ENCODE data around the gene TSC1. TPM values are rescaled to one million over a fixed set of nuclear protein-coding genes. Genes with fewer than 3 reads are reported as not detected.

Gene TSC1
- total RNA-seq, 1 donor from 2014 or later, result 69.0 TPM

DNA sequence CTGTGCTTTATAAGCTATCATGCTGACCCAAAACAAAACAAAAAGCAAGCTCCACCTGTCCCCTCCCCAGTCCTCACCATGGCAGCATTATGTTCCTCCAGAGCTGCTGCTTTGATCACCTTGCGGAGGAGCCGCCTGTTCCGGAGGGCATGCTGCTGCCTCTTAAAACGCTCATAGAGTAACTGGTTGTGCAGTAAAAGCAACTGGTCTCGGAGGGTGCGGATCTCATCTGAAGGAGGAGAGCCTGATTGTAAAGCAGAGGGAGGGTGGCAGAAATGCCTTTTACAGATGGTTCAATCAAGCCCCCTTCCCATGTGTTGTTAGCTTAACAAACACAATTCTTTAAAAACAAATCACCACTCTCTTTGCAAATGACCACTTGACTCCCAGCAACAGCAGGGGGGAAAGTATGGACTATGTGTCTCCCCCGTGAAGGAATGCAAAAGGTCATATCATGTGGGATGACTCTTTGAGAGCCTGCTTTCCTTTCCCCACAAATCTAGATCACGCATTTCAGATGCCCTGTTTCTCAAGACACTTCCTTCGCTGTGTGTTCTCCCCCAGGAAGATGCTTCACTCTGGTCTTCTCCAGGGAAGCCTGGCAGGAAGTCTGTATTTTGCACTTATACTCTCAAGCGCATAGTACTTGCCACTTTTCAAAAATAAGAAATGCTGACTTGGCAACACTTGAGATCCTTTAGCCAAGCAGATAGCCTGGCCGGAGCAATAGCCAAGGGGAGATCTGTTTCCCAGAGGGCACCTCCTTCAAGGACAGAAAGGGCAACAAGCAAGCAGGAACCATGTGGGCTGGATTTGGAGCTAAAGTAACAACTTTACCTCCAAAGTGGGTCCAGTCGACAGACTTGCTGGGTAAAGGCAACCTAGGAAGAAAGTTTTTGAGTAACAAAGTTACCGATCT, 40.6 kb downstream of the TSC1 start:
- no peak overlapping the region for H3K4me3 Mint-ChIP-seq (ENCODE audit: low read depth)
- H3K9me3 Mint-ChIP-seq (ENCODE audit: low read depth), result no peaks in the 10 kb centered on the region
- DNase-seq (ENCODE audit: low spot score, unreplicated experiment), result no peak
- H3K4me1 Mint-ChIP-seq (ENCODE audit: low read depth), result no peaks in the 10 kb centered on the region
- no peak for TF ChIP-seq CTCF (IDR thresholded peaks at IDR 0.05; ENCODE audit: unreplicated experiment)
- peaks cover 13% of the 10 kb centered on the region for H3K36me3 Mint-ChIP-seq (ENCODE audit: insufficient read depth)
- no peaks in the 10 kb centered on the region for H3K27me3 Mint-ChIP-seq
- peak overlapping the region; percentile 57 for H3K27ac Mint-ChIP-seq

GRCh38 chr9:132901858-132902831, 42.3 kb downstream of the TSC1 start:
- peak; percentile 87 for TF ChIP-seq CTCF (IDR thresholded peaks at IDR 0.05; ENCODE audit: unreplicated experiment)
- peak; percentile 63 for DNase-seq (ENCODE audit: low spot score, unreplicated experiment)
- H3K9me3 Mint-ChIP-seq (ENCODE audit: low read depth), result no peaks in the 10 kb centered on the region
- no peaks in the 10 kb centered on the region for H3K4me1 Mint-ChIP-seq (ENCODE audit: low read depth)
- no peak overlapping the region for H3K4me3 Mint-ChIP-seq (ENCODE audit: low read depth)
- no peaks in the 10 kb centered on the region for H3K27me3 Mint-ChIP-seq
- H3K36me3 Mint-ChIP-seq (ENCODE audit: insufficient read depth), result peaks cover 14% of the 10 kb centered on the region
- H3K27ac Mint-ChIP-seq, result no peak overlapping the region

GRCh38 chr9:132898051-132898450, 46.4 kb downstream of the TSC1 start:
- TF ChIP-seq CTCF (IDR thresholded peaks at IDR 0.05; ENCODE audit: unreplicated experiment), result no peak
- peaks cover 4% of the 10 kb centered on the region for H3K4me1 Mint-ChIP-seq (ENCODE audit: low read depth)
- DNase-seq (ENCODE audit: low spot score, unreplicated experiment), result no peak
- H3K4me3 Mint-ChIP-seq (ENCODE audit: low read depth), result no peak overlapping the region
- H3K27me3 Mint-ChIP-seq, result no peaks in the 10 kb centered on the region
- peaks cover 18% of the 10 kb centered on the region for H3K36me3 Mint-ChIP-seq (ENCODE audit: insufficient read depth)
- H3K9me3 Mint-ChIP-seq (ENCODE audit: low read depth), result no peaks in the 10 kb centered on the region
- H3K27ac Mint-ChIP-seq, result no peak overlapping the region

- peaks cover 15% of the 10 kb centered on the region for H3K36me3 Mint-ChIP-seq (ENCODE audit: insufficient read depth)
- DNase-seq (ENCODE audit: low spot score, unreplicated experiment), result no peak
- no peaks in the 10 kb centered on the region for H3K9me3 Mint-ChIP-seq (ENCODE audit: low read depth)
- no peak overlapping the region for H3K27ac Mint-ChIP-seq
- no peak for TF ChIP-seq CTCF (IDR thresholded peaks at IDR 0.05; ENCODE audit: unreplicated experiment)
- peaks cover 9% of the 10 kb centered on the region for H3K4me1 Mint-ChIP-seq (ENCODE audit: low read depth)
- H3K4me3 Mint-ChIP-seq (ENCODE audit: low read depth), result no peak overlapping the region
- H3K27me3 Mint-ChIP-seq, result no peaks in the 10 kb centered on the region
These were observed 47.5 kb downstream of the TSC1 start for GRCh38 chr9:132896906-132897305.

GRCh38 chr9:132896264-132896663, 48.2 kb downstream of the TSC1 start:
- Mint-ChIP-seq H3K36me3 (ENCODE audit: insufficient read depth) (peaks cover 13% of the 10 kb centered on the region), H3K4me3 (ENCODE audit: low read depth) (no peak overlapping the region), H3K9me3 (ENCODE audit: low read depth) (no peaks in the 10 kb centered on the region), H3K27me3 (no peaks in the 10 kb centered on the region), H3K27ac (no peak overlapping the region), H3K4me1 (ENCODE audit: low read depth) (peaks cover 9% of the 10 kb centered on the region)
- no peak for TF ChIP-seq CTCF (IDR thresholded peaks at IDR 0.05; ENCODE audit: unreplicated experiment)
- DNase-seq (ENCODE audit: low spot score, unreplicated experiment), result no peak

All from progenitor cell of endocrine pancreas (in vitro differentiated cells).